ENCODE measurements around the gene MRPS2.

MRPS2 gene

GRCh38 chr9:135505406-135506187 is 5.1 kb downstream of the MRPS2 start:
- DNase-seq, result peak; percentile 38
- Mint-ChIP-seq H3K4me3 (peak overlapping the region; percentile 49), H3K4me1 (peaks cover 52% of the 10 kb centered on the region), H3K36me3 (ENCODE audit: low read depth) (peaks cover 32% of the 10 kb centered on the region), H3K27me3 (ENCODE audit: low read depth, poor library complexity) (peaks cover 3% of the 10 kb centered on the region), H3K9me3 (peaks cover 25% of the 10 kb centered on the region), H3K27ac (peak overlapping the region; percentile 67)
- TF ChIP-seq, protein P1, sequence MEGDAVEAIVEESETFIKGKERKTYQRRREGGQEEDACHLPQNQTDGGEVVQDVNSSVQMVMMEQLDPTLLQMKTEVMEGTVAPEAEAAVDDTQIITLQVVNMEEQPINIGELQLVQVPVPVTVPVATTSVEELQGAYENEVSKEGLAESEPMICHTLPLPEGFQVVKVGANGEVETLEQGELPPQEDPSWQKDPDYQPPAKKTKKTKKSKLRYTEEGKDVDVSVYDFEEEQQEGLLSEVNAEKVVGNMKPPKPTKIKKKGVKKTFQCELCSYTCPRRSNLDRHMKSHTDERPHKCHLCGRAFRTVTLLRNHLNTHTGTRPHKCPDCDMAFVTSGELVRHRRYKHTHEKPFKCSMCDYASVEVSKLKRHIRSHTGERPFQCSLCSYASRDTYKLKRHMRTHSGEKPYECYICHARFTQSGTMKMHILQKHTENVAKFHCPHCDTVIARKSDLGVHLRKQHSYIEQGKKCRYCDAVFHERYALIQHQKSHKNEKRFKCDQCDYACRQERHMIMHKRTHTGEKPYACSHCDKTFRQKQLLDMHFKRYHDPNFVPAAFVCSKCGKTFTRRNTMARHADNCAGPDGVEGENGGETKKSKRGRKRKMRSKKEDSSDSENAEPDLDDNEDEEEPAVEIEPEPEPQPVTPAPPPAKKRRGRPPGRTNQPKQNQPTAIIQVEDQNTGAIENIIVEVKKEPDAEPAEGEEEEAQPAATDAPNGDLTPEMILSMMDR (IDR thresholded peaks at IDR 0.05), result no peak

- peaks cover 51% of the 10 kb centered on the region for H3K4me1 Mint-ChIP-seq
- H3K36me3 Mint-ChIP-seq (ENCODE audit: low read depth), result peaks cover 32% of the 10 kb centered on the region
- peak overlapping the region; percentile 39 for H3K27ac Mint-ChIP-seq
- peaks cover 29% of the 10 kb centered on the region for H3K9me3 Mint-ChIP-seq
- peak; percentile 55 for DNase-seq
- TF ChIP-seq, protein P1 (IDR thresholded peaks at IDR 0.05), result no peak
- H3K27me3 Mint-ChIP-seq (ENCODE audit: low read depth, poor library complexity), result peaks cover 3% of the 10 kb centered on the region
- H3K4me3 Mint-ChIP-seq, result no peak overlapping the region
These were observed 6.0 kb downstream of the MRPS2 start for GRCh38 chr9:135506327-135507103.

- H3K4me3 Mint-ChIP-seq, result no peak overlapping the region
- peaks cover 32% of the 10 kb centered on the region for H3K36me3 Mint-ChIP-seq (ENCODE audit: low read depth)
- TF ChIP-seq, protein P1 (IDR thresholded peaks at IDR 0.05), result no peak
- peaks cover 29% of the 10 kb centered on the region for H3K9me3 Mint-ChIP-seq
- H3K27me3 Mint-ChIP-seq (ENCODE audit: low read depth, poor library complexity), result peaks cover 3% of the 10 kb centered on the region
- peaks cover 45% of the 10 kb centered on the region for H3K4me1 Mint-ChIP-seq
- no peak for DNase-seq
- no peak overlapping the region for H3K27ac Mint-ChIP-seq
These were observed 6.9 kb downstream of the MRPS2 start for GRCh38 chr9:135507104-135508035.

DNA sequence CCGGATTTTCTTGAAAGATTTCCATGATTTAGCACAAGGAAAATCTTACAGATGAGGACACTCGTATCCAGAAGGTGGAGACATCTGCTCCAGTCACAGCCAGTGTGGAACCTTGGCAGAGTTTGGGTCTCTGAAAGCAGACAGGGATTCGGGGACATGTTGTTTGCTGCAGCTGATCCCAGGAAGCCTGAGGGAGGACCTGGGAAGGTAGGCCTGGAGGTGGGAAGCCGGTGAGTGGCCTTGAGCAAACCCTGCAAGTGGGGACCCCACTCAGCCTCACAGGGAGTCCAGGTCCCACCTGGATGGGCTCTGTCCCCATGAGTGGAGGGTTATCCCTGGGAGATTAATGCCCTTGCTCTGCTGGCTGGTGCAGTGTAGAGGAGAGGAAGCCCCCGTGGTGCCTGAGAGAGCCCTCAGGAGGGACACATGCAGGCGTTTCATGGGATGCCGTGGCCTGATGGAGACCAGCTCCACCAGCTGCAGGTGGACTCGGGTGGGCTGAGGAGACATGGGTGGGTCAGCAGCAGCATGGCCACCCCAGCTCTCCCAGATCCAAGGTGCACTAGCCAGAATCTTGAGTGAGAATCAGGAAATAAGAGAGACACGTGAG is 7.8 kb downstream of the MRPS2 start:
- H3K36me3 Mint-ChIP-seq (ENCODE audit: low read depth), result peaks cover 23% of the 10 kb centered on the region
- peaks cover 29% of the 10 kb centered on the region for H3K9me3 Mint-ChIP-seq
- H3K4me1 Mint-ChIP-seq, result peaks cover 44% of the 10 kb centered on the region
- H3K27me3 Mint-ChIP-seq (ENCODE audit: low read depth, poor library complexity), result peaks cover 7% of the 10 kb centered on the region
- no peak overlapping the region for H3K27ac Mint-ChIP-seq
- no peak overlapping the region for H3K4me3 Mint-ChIP-seq
- TF ChIP-seq, protein P1 (IDR thresholded peaks at IDR 0.05), result no peak
- DNase-seq, result no peak

DNA sequence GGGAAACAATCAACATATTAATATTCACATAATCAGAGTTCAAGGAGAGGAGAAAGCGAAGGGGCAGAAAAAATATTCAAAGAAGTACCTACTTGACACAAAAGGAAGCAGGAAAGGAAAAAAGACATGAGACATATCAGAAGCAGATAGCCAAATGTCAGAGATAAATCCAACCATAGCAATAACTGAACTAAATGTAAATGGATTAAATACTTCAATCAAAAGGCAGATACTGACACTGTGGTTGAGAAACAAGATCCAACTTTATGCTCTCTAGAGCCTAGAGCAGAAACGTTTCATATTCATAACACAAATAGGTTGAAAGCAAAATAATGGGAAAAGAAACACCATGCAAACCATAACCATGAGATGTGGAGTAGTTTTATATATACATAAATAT is 9.0 kb downstream of the MRPS2 start:
- TF ChIP-seq, protein P1 (IDR thresholded peaks at IDR 0.05), result no peak
- H3K9me3 Mint-ChIP-seq, result peaks cover 29% of the 10 kb centered on the region
- no peak overlapping the region for H3K27ac Mint-ChIP-seq
- peaks cover 41% of the 10 kb centered on the region for H3K4me1 Mint-ChIP-seq
- H3K27me3 Mint-ChIP-seq (ENCODE audit: low read depth, poor library complexity), result peaks cover 10% of the 10 kb centered on the region
- peaks cover 15% of the 10 kb centered on the region for H3K36me3 Mint-ChIP-seq (ENCODE audit: low read depth)
- DNase-seq, result no peak
- H3K4me3 Mint-ChIP-seq, result no peak overlapping the region

Data from nephron progenitor cell (in vitro differentiated cells).